Dedifferentiated amniotic fluid mesenchymal stem cell (primary cell): ENCODE results near the gene LCN10.
"Not testable (repeated sequence)": the region's sequence is repeated elsewhere in the genome, so short reads cannot be mapped to it uniquely, and the experiment has no call there.

Experiments
- DNase-seq: peaks from one replicate; pipeline ENCODE4 v3.0.0-alpha.2; 2016; ENCODE audit errors: extremely low spot score

Gene LCN10

DNA sequence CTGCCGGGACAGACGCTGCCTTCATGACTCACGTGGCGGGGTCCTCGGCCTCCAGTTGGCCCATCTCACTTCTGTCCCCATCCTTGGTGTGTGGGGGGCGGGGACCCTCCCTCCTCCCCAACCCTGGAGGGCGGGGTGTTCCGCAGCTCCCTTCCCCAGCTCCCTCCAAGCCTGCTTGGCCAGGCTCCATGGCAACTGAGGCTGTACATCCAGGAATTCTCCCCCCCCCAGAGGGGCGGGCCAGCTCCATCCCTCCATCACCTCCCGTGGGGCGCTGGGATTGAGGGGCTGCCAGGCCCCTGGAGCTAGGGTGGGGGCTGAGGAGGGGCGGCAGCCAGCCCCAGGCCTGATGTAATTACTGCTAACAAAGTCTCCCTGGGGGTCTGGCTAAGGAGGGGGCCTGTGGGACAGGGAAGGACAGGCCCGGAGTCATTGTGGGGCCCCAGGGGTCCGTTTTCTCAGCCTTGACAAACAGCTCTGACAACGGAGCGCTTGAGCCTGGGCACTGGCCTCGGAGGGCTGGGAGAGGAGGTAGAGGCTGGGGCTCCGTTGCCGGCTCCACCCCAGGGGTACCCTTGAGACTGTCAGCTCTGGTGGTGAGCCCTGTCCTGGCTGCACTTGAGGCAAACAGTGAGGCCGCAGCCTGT lies 22.4 kb downstream of the LCN10 start:
- DNase-seq: no peak

DNA sequence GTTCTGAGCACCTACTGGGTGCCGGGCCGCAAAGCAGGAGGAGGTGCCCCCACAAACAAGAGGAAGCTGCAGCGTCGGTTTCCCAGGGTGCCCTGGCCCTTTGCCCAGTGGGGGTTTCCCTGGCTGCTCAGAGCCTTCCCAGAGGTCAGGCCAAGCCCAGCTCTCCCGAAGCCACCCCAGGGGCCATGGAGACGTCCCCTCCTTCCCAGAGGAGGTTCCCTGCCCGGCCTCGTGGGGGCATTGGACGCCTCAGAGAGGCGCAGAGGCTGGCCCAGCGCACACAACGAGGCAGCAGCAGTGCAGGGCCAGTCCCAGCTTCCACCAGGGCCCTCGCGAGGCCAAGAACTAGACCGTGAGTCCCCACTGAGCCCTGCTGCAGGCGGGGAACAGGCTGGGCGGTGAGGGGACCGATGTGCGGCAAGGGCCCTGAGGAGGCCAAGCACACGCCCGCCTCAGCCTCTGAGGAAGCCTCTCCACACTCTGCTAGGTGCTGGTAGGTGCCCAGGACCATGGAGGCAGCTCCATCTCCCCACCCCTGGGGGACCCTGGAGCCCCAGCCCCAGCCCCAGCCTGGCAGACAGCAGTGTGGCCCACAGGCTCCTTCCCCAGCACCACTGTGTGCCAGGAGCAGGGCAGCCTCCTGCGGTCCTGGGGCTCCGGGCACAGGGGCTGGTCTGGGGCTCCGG lies 23.4 kb downstream of the LCN10 start:
- DNase-seq: no peak

DNA sequence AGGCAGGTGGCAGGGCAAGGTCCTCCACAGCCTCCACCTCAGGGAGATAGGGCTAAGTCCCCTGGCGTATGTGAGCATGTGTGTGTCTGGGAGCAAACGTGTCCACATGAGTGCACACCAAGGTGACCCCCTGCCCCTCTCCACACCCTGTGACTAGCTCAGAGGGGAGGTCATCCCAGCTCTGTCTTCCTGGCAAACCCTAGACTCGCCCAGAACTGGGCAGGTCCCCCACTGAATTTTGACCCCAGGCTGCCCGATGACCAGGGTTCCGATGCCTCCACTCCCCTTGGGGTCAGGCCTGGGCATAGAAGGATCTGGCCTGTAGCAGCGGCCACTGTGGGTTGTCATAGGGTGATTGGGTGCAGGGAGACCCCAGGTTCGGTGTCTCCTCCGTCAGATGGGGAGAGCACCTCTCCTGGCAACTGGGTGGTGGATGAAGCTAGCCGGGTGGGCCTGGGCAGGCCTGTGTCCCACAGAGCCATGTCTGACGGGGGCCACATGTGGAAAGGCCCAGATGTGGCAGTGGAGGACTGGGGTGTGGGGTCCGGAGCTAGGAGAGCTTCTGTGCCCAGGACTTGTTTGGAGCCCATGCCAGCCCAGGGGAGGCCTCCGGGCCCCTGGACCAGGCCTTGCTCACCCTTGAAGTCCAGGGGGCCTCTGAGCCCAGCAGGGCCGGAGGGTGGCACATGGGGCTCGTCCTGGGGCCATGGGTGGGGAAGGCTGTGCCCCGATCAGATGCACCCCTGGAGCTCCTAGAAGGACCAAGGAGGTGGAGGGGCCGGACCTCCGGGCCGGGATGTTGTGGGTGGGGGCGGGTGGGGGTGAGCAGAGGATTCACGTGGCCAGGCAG lies 24.2 kb downstream of the LCN10 start:
- DNase-seq: no peak

- no peak for DNase-seq
Measured at GRCh38 chr9:136717399-136717798, 25.3 kb downstream of the LCN10 start.

GRCh38 chr9:136714893-136715274 lies 27.9 kb downstream of the LCN10 start:
- DNase-seq: no peak

GRCh38 chr9:136714096-136714892 lies 28.4 kb downstream of the LCN10 start:
- DNase-seq: no peak

DNA sequence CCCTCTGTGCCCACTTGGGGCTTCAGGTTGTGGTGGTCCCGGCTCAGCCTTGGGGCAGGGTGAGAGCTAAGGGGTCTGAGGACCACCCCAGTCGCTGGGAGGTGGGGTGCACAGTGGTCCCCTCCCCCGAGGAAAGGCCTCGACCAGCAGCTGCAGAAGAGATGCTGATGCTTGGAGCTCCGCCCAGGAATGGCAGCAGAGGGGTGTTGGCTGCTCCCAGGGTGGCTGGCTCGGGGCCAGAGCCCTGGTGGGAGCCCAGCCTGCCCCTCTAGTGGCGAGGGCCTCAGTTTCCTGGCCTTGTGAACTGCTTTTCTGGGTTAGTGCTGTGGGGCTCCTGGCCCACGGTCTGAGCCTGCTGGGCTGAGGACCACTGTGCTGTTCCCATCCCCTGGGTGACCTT lies 29.2 kb downstream of the LCN10 start:
- DNase-seq: no peak

DNA sequence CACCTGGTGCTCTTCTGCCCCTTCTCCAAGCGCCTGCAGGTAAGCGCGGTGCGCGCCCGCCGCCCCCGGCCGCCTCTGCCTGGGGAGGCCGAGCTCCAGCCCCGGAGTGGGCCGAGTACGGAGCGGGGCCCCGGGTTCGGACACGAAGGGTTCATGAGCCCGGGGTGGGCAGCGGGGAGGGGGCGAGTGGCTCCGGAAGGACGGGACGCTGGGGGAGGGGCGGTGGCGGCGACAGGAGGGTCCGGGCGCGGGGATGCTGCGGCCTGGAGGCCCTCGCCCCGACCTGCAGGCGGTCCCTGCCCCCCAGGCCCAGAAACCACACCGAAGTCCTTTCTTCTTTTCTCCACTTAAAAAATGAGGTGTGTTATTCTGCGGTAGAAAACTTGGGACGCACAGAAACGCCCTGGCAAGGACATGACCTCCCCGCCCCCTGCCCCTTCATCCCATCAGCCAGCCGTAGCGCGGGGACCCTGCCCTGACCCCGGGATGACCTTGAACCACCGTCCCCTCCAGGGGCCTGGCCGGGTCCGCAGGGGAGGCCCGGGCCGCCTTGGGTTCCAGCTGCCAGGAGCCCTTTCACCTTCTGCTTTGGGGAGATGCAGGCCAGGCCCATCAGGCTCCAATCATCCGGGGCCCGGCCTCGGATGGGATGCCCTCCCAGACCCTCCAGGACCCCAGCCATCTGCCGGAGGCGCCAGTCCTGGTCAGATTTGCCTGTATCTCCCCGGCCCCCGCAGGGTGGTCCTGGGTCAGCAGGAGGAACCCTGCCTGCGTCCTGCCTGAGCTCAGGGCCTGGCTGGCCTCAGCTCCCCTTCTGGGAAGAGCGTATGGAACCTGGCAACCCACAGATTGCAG lies 29.8 kb downstream of the LCN10 start:
- DNase-seq: no peak

GRCh38 chr9:136711751-136712689 lies 30.7 kb downstream of the LCN10 start, which contains the start of gene DIPK1B:
TSS of gene DIPK1B (plus strand) at chr9:136712572. CDS start at chr9:136712666, 94 bp downstream.
- no peak for DNase-seq

DNA sequence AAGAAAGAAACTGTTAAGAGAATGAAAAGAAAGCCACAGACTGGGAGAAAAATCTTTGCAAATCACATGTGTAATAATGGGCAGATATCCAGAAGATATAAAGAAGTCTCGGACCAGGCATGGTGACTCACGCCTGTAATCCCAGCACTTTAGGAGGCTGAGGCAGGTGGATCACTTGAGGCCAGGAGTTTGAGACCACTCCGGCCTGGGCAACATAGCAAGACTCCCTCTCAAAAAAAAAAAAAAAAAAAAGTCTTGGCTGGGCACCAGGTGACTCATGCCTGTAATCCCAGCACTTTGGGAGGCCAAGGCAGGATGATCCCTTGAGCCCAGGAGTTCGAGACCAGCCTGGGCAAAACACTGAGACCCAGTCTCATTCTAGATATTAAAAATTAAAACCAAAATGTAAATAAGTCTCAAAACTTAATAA lies 31.5 kb downstream of the LCN10 start:
- not testable (repeated sequence) for DNase-seq

GRCh38 chr9:136710543-136710942 lies 32.2 kb downstream of the LCN10 start:
- DNase-seq: no peak

- no peak for DNase-seq
Measured at GRCh38 chr9:136709454-136710109, 33.2 kb downstream of the LCN10 start.

DNA sequence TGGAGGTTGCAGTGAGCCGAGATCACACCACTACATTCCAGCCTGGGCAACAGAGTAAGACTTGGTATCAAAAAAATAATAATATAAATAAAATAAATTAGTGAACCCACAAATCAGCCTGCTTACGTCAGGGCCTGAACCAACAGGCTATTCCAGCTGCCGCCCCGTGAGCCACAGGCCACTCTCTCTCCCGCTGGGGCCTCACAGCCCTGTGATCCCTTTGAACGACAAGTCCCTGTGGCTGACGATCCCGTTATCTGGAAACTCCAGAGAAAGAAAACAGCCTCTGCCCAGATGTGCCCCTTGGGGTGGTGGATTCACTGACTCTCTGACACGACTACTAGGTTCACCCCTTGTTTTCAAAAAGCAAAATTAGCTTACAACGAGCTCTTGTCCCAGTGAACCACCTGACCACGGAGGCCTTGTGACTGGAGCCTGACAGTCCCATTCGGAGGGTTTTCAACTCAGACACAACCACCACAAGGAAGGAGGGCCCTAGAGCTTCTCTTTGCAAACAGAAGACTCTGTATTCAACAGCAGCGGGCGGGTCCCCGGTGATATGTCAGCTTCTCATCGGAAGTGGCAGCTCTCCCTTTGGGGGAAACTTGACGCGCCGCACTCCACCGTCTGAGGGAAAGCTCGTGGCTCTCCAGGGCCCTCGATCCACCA lies 34.8 kb downstream of the LCN10 start:
- DNase-seq: no peak

- no peak for DNase-seq
Measured at GRCh38 chr9:136707011-136707410, 35.7 kb downstream of the LCN10 start.

DNA sequence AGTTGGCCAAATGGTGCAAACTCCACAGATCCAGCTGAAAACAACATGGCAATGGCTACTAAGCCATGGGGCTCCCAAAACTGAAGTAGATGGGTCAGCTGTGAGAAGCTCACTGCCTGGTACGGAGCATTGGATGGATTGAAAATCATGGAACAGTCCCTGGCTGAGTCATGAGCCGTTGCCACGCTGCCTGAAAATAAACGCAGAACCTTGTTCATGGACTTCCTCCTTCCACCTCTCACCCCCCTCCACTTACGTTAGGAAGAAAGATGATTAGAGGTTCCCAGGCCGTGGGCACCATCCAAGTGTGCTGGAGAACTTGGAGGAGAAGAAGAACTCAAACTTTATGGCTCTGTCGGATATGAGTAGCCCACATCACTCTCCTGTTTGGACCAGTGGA lies 37.2 kb downstream of the LCN10 start:
- no peak for DNase-seq

GRCh38 chr9:136704741-136705140 lies 38.0 kb downstream of the LCN10 start:
- DNase-seq: not testable (repeated sequence)

DNA sequence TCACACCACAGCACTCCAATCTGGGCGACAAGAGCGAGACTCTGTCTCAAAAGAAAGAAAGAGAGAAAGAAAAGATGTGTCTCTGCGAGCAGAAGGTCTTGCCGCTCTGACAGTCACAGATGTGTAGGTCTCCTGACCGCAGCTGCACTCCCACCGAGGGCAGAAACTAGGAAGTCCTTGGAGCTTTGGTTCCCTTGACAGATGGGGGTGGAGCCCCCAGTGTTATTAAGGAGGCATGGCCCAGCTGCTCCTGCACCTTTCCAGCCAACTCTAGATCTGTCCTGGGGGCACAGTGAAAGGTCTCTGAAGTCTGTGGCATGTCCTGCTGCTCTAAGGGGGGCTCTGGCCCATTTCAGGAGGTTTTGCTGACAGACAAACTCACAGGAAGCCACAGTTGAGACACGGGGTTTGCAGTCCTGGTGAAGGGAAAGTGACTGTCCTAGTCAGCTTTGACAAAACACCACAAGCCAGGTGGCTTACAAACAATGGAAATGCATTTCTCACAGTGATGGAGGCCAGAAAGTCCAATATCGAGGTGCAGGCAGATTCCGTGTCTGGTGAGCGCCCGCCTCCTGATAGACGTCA lies 39.4 kb downstream of the LCN10 start:
- DNase-seq: no peak

DNA sequence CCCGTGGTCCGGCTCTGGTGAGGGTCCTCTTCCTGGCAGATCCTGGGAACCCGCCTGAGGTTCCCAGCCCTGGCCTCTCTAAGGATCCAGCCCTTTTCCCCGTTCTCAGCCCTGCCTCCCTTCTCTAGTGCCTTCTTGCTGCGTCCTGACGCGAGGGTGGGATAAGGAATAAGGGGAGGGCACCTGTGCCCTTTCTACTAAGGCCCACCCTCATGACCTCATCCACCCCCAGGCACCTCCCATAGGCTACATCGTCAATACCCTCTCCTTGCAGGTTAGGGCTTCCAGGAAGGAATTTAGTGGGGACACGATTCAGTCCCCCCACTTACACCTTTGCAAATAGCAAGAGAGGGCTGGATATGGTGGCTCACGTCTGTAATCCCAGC lies 41.1 kb downstream of the LCN10 start:
- no peak for DNase-seq
